ENCODE measurements around the gene B3GNT7.

DNA sequence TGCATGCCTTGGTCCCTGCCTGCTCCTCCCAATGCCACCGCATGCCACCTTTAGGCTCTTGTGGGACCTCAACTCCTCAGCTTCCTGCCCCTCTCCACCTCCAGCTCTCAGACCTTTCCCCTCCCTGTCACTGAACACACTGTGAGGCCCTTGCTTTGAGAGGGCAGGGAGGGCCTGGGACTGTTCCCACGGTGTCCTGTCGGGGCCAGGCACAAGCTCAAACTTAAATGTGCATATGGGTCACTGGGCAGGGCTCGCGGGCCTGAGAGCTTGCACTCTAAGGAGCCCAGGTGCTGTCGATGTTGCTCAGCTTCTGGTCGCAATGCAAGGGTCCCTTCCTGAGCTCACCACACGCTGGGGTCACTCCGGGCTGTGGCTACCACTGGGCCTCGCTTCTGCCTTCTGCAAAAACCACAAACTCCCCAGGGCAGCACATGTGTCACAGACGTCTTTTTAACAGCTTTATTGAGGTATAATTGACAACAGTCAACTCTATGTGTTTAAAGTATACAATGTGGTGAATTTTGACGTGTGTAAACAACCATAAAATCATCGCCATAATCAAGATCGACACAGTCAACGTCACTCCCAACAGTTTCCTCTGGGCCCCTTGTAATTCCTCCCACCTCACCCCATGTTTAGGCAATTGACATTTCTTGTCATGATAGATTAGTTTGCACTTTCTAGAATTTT is 11.9 kb upstream of the B3GNT7 start:
- TF ChIP-seq SMC3 (IDR thresholded peaks at IDR 0.05; ENCODE audit: low read depth, low read length), result no peak
- TF ChIP-seq, protein P1, sequence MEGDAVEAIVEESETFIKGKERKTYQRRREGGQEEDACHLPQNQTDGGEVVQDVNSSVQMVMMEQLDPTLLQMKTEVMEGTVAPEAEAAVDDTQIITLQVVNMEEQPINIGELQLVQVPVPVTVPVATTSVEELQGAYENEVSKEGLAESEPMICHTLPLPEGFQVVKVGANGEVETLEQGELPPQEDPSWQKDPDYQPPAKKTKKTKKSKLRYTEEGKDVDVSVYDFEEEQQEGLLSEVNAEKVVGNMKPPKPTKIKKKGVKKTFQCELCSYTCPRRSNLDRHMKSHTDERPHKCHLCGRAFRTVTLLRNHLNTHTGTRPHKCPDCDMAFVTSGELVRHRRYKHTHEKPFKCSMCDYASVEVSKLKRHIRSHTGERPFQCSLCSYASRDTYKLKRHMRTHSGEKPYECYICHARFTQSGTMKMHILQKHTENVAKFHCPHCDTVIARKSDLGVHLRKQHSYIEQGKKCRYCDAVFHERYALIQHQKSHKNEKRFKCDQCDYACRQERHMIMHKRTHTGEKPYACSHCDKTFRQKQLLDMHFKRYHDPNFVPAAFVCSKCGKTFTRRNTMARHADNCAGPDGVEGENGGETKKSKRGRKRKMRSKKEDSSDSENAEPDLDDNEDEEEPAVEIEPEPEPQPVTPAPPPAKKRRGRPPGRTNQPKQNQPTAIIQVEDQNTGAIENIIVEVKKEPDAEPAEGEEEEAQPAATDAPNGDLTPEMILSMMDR (conservative IDR thresholded peaks at IDR 0.05; ENCODE audit: low read depth, low read length), result no peak
- no peak for TF ChIP-seq POLR2A (IDR thresholded peaks at IDR 0.05; ENCODE audit: low read depth, low read length)
- TF ChIP-seq RAD21 (IDR thresholded peaks at IDR 0.05; ENCODE audit: low read length), result no peak
- TF ChIP-seq BHLHE40 (IDR thresholded peaks at IDR 0.05; ENCODE audit: low read depth, low read length), result no peak

Data from IMR-90 (cell line).